ENCODE measurements around the gene CDC20B.

The CDC20B gene, protein sequence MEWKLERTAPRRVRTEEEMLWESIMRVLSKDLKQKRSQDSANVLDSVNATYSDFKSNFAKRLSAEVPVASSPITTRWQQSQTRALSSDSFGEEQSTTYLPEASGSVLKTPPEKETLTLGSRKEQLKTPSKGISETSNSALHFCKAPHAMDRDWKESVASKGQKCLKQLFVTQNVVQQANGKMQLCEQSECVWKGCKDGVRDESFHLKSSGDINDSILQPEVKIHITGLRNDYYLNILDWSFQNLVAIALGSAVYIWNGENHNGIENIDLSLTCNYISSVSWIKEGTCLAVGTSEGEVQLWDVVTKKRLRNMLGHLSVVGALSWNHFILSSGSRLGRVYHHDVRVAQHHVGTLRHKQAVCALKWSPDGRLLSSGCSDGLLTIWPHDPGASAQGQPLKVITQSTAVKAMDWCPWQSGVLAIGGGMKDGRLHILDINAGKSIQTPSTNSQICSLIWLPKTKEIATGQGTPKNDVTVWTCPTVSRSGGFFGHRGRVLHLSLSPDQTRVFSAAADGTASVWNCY

GRCh38 chr5:55172937-55173686 lies at the start of gene CDC20B:
TSS of gene CDC20B (minus strand) at chr5:55173177. CDS start at chr5:55173000, 177 bp downstream.
- peak; percentile 28 for DNase-seq

GRCh38 chr5:55222092-55222984 lies 49.4 kb upstream of the CDC20B start:
- no peak for DNase-seq

GRCh38 chr5:55220433-55221185 lies 47.6 kb upstream of the CDC20B start:
- no peak for DNase-seq

DNA sequence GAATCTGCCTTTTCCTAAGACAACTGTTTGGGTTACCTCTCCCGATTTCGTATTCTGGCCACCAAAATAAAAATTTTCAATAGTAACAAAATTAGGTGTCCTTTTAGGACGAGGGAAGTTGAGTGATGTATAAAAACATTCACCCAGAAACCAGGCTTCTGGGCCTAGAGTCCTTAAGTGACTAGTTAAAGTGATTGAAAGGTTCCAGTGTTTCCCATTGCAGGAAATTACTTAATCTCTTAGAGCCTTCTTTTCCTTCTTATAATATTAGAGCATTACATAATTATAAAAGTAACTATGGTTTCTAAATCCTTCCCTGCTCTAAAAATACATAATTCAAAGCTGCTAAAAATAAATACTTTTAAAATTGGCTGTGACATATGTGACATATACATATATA lies 46.8 kb upstream of the CDC20B start:
- DNase-seq, result no peak

GRCh38 chr5:55218967-55219366 lies 46.0 kb upstream of the CDC20B start:
- DNase-seq, result peak; percentile 75

- DNase-seq, result no peak
Observed at GRCh38 chr5:55211184-55211874, 38.4 kb upstream of the CDC20B start.

DNA sequence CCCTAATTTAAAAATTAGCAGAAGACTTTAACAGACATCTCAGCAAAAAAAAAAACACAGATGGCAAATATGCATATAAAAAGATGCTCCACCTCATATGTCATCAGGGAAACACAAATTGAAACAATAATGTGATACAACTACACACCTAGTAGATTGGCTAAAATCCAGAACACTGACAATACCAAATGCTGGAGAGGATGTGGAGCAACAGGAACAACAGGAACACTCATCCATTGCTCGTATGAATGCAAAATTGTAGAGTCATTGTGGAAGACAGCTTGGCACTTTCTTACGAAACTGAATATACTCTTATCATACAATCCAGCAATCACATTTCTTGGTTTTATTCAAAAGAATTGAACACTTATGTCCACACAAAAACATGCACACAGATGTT lies 32.0 kb upstream of the CDC20B start:
- no peak for DNase-seq

GRCh38 chr5:55191165-55191564 lies 18.2 kb upstream of the CDC20B start:
- DNase-seq, result no peak

DNA sequence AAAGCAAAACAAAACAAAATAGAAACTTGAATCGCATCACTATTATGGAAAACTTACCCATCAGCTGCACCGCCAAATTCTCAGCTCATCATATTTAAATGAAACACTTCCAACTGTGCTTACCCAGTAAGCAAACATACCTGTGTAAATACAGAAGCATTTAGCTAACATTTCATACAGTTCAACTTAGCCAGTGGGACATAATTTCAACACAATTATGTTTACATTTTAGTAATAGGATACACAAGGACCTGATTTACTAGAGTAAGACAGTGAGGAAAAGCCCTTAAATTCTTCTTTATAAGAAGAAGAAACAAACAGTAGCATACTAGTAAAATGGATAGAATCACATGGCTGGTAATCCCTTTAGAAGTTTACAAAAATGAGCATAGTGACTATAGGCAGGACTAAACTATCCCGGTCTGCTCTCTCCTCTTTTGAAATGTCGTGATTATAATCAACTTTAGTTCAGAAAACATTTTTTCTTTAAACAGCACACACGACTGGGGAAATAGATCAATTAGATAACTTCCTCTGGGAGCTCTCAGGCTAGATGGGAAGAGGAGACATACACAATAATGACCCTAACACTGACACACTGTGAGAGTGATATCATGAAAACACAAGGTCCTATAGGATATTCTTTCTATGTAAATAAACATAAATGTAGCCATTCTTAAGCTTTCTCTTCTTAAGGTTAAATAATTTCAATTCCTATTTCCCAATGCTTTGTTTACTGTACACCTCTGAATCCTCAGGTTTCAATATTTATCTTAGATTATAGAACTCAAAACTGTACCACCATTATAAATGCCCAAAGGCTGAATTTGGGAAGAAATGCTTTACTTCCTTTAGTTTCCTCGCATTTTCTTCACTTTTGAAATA lies 15.9 kb upstream of the CDC20B start:
- no peak for DNase-seq

DNA sequence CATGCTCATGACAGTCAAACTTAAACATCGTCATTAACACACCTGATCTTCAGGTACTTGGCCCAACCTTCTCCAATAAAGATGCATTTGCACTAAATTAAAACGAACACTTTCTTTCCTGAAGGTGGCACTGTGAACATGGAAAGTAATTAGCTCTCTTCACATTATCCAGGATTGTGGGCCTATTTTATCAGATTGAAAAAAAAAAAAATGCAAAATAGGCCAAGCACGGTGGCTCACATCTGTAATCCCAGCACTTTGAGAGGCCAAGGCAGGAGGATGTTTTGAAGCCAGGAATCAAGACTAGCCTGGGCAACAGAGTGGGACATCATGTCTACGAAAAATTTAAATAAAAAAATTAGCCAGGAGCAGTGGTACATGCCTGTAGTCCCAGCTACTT lies 14.4 kb upstream of the CDC20B start:
- DNase-seq, result peak; percentile 39

DNA sequence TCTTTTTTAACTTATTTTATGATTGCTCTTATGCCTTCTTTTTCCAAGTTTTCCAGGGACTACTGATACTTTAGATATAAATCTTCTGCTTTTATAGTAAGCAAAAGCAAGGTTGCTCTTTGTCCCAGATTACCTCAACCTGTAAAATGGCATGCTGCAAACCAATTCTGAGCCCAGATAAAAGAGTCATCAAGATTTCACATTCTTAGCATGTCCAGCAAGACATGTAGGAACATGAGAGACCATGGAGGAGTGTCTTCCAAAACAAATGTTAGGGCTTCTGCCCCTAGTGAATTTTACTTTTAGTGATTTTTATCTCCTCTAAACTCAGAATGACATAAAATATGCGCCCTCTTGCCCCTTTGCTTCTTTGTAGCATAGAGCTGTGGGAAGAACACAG lies 7.0 kb upstream of the CDC20B start:
- no peak for DNase-seq

GRCh38 chr5:55177078-55177477 lies 4.1 kb upstream of the CDC20B start:
- no peak for DNase-seq

GRCh38 chr5:55176176-55176818 lies 3.3 kb upstream of the CDC20B start:
- DNase-seq, result peak; percentile 9

DNA sequence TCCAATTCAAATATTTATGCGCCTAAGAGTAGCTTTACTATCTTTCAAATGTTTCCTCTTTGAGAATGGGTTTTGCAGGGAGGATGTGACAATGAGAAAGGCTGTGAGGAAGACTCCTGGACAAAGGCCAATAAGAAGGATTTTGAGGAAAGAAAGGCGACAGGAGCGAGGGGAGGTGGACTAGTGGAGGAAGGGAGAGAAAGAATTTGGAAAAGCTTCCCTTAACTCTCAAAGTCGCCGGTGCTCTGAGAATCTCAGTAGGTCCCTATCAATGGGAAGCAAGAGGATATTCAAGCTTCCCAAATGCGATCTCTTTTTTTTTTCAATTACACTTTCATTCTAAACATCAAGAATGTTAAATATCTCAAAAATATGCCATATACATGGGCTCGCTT lies 2.8 kb upstream of the CDC20B start:
- DNase-seq, result no peak

DNA sequence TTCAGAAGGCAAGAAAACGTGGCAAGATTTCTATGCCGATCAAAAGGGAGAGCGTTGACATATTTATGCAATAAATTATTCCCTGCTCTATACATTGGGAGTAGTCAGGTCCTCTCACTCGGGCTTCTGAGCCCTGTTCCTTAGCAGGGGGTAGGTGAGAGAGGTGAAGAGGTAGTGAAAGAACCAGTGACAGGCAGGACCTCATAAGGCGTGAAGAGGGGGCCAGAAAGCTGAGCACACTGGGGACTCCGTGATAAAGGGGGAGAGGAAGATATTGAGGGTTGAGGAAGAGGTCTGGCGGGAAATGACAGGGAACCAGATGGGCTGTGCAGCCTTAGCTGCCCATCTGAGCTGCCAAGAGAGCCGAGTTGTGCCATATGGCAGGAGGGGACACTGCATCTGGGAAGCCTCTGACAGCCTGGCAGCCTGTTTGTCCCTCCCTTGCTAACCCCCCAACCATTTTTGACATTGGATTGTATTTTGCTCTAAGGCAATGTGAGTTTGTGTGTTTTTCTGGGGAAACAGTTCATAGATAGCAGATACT lies 782 bp upstream of the CDC20B start:
- DNase-seq, result no peak

DNA sequence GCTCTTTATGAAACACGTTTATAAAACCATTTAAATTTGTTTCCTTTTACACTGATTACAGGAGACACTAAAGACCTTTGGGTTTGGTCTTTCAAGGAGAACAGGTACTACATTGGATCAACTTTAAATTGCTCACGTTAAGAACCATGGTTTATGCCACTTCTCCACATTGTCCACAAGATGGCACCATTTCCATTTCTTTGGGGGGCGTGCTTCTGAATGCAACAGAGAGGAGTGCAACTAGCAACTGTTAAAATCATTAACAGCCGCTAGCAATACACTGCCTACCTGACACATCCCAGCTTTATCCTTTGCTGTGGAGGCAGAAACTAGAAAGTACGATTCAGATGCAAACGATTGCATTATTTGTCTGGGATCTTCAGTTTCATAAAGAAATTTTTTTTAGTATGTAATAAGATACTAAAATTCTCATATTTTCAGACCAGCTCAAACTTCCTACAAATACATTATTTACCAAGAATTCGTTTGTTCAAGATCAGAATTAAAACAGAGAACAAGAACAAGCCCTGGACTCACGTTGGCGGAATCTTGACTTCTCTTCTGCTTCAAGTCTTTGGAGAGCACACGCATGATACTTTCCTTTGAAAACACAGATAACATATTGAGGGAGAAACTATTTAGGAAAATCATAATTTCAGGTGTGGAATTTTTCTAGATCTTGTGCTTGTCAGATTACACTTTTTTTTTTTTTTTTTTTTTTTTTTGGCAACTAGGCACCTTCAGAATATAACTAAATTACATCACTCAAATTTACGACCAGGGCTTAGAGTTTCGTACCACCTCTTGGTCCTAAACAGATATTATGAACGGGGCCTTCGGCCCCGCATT lies 702 bp downstream of the CDC20B start:
- DNase-seq, result peak; percentile 34

DNA sequence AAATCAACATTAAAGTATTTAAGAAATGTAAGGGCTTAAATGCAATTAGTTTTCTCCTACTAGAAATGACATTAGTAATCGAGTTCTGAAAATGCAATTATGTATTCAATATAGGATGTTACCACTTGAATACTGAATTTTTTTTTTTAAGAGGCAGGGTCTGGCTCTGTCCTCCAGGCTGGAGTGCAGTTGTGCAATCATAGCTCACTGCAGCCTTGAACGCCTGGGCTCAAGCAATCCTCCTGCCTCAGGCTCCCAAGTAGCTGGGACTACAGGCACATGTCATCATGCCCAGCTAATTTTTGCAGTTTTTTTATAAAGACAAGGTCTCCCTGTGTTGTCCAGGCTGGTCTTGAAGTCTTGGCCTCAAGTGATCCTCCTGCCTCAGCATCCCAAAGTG lies 1.5 kb downstream of the CDC20B start:
- DNase-seq, result no peak

DNA sequence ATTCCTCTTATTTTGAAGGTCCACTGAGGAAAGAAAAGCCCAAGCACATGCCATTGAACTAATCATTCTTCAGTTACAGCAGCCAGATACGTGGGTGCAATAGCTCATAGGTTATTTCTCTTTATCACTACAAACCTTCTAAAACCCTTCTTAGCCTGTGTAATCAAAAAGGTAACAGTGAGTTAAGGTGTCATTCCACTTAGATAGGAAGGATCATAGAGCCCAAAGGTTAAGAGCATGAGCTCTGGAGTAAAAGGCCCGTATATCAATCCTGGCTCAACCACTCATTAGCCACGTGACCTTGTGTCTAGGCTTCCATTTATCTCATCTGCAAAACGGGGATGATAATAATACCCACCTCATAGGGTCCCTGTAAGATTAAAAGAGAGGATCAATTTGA lies 10.3 kb downstream of the CDC20B start:
- DNase-seq, result no peak

Data from NCI-H1048 (cell line).